ENCODE results near the gene CCNL1. TPM values are rescaled to one million over a fixed set of nuclear protein-coding genes. Genes with fewer than 3 reads are reported as not detected.
"Not testable (repeated sequence)": the region's sequence is repeated elsewhere in the genome, so short reads cannot be mapped to it uniquely, and the experiment has no call there.

The CCNL1 gene
- total and polyA plus RNA-seq, 9 donors: 68.6 to 95.8 (median 75.2) TPM

GRCh38 chr3:157104928-157105652 is 54.9 kb downstream of the CCNL1 start:
- H3K27me3 ChIP-seq (ENCODE audit: control insufficient read depth, insufficient read depth, low read length): no peaks in the 10 kb centered on the region
- H3K27ac ChIP-seq (ENCODE audit: low read length): no peak overlapping the region
- DNase-seq: peak; percentile 47
- H3K4me3 ChIP-seq (ENCODE audit: low read length): no peak overlapping the region
- H3K36me3 ChIP-seq (ENCODE audit: control insufficient read depth, insufficient read depth, low read length): no peaks in the 10 kb centered on the region
- 0% methylated on average over 4 of the region's 7 CpGs for WGBS (ENCODE audit: insufficient coverage)
- no peaks in the 10 kb centered on the region for H3K9me3 ChIP-seq (replicated peaks; ENCODE audit: control insufficient read depth, low read depth, low read length)
- H3K4me1 ChIP-seq (ENCODE audit: control insufficient read depth, insufficient read depth, low read length): peaks cover 19% of the 10 kb centered on the region

GRCh38 chr3:157104521-157104920 is 55.4 kb downstream of the CCNL1 start:
- H3K9me3 ChIP-seq (replicated peaks; ENCODE audit: control insufficient read depth, low read depth, low read length): no peaks in the 10 kb centered on the region
- 30% methylated on average over 2 of the region's 4 CpGs for WGBS (ENCODE audit: insufficient coverage)
- no peaks in the 10 kb centered on the region for H3K36me3 ChIP-seq (ENCODE audit: control insufficient read depth, insufficient read depth, low read length)
- H3K4me3 ChIP-seq (ENCODE audit: low read length): no peak overlapping the region
- H3K27ac ChIP-seq (ENCODE audit: low read length): no peak overlapping the region
- DNase-seq: no peak
- peaks cover 24% of the 10 kb centered on the region for H3K4me1 ChIP-seq (ENCODE audit: control insufficient read depth, insufficient read depth, low read length)
- H3K27me3 ChIP-seq (ENCODE audit: control insufficient read depth, insufficient read depth, low read length): no peaks in the 10 kb centered on the region

GRCh38 chr3:157103860-157104259 is 56.1 kb downstream of the CCNL1 start:
- Histone ChIP-seq H3K4me3 (ENCODE audit: low read length) (no peak overlapping the region), H3K4me1 (ENCODE audit: control insufficient read depth, insufficient read depth, low read length) (peaks cover 24% of the 10 kb centered on the region), H3K9me3 (replicated peaks; ENCODE audit: control insufficient read depth, low read depth, low read length) (no peaks in the 10 kb centered on the region), H3K27ac (ENCODE audit: low read length) (no peak overlapping the region), H3K36me3 (ENCODE audit: control insufficient read depth, insufficient read depth, low read length) (no peaks in the 10 kb centered on the region), H3K27me3 (ENCODE audit: control insufficient read depth, insufficient read depth, low read length) (no peaks in the 10 kb centered on the region)
- DNase-seq: no peak
- 80% methylated on average over 1 of the region's 2 CpGs for WGBS (ENCODE audit: insufficient coverage)

GRCh38 chr3:157103280-157103679 is 56.7 kb downstream of the CCNL1 start:
- H3K27me3 ChIP-seq (ENCODE audit: control insufficient read depth, insufficient read depth, low read length): no peaks in the 10 kb centered on the region
- H3K9me3 ChIP-seq (replicated peaks; ENCODE audit: control insufficient read depth, low read depth, low read length): no peaks in the 10 kb centered on the region
- H3K4me3 ChIP-seq (ENCODE audit: low read length): no peak overlapping the region
- 84% methylated on average over 2 of the region's 2 CpGs for whole genome bisulfite sequencing (ENCODE audit: insufficient coverage)
- no peak overlapping the region for H3K27ac ChIP-seq (ENCODE audit: low read length)
- H3K36me3 ChIP-seq (ENCODE audit: control insufficient read depth, insufficient read depth, low read length): no peaks in the 10 kb centered on the region
- peaks cover 24% of the 10 kb centered on the region for H3K4me1 ChIP-seq (ENCODE audit: control insufficient read depth, insufficient read depth, low read length)
- no peak for DNase-seq

GRCh38 chr3:157102595-157102994 is 57.4 kb downstream of the CCNL1 start:
- H3K4me3 ChIP-seq (ENCODE audit: low read length); H3K9me3 ChIP-seq (replicated peaks; ENCODE audit: control insufficient read depth, low read depth, low read length); H3K27ac ChIP-seq (ENCODE audit: low read length); DNase-seq; H3K36me3 ChIP-seq (ENCODE audit: control insufficient read depth, insufficient read depth, low read length); H3K27me3 ChIP-seq (ENCODE audit: control insufficient read depth, insufficient read depth, low read length): not testable (repeated sequence)
- WGBS (ENCODE audit: insufficient coverage): no CpG with 5 or more reads among the region's 1 CpG
- peaks cover 24% of the 10 kb centered on the region for H3K4me1 ChIP-seq (ENCODE audit: control insufficient read depth, insufficient read depth, low read length)

GRCh38 chr3:157102098-157102497 is 57.8 kb downstream of the CCNL1 start:
- DNase-seq: no peak
- Histone ChIP-seq H3K27me3 (ENCODE audit: control insufficient read depth, insufficient read depth, low read length) (no peaks in the 10 kb centered on the region), H3K4me1 (ENCODE audit: control insufficient read depth, insufficient read depth, low read length) (peaks cover 24% of the 10 kb centered on the region), H3K36me3 (ENCODE audit: control insufficient read depth, insufficient read depth, low read length) (no peaks in the 10 kb centered on the region), H3K27ac (ENCODE audit: low read length) (no peak overlapping the region), H3K4me3 (ENCODE audit: low read length) (no peak overlapping the region), H3K9me3 (replicated peaks; ENCODE audit: control insufficient read depth, low read depth, low read length) (no peaks in the 10 kb centered on the region)
- WGBS (ENCODE audit: insufficient coverage): no CpG with 5 or more reads among the region's 3 CpGs

- H3K9me3 ChIP-seq (replicated peaks; ENCODE audit: control insufficient read depth, low read depth, low read length): no peaks in the 10 kb centered on the region
- DNase-seq: no peak
- H3K4me1 ChIP-seq (ENCODE audit: control insufficient read depth, insufficient read depth, low read length): peaks cover 24% of the 10 kb centered on the region
- no CpG with 5 or more reads among the region's 2 CpGs for WGBS (ENCODE audit: insufficient coverage)
- no peak overlapping the region for H3K4me3 ChIP-seq (ENCODE audit: low read length)
- H3K27me3 ChIP-seq (ENCODE audit: control insufficient read depth, insufficient read depth, low read length): no peaks in the 10 kb centered on the region
- H3K27ac ChIP-seq (ENCODE audit: low read length): no peak overlapping the region
- H3K36me3 ChIP-seq (ENCODE audit: control insufficient read depth, insufficient read depth, low read length): no peaks in the 10 kb centered on the region
Measured at GRCh38 chr3:157101486-157101885, 58.5 kb downstream of the CCNL1 start.

- Histone ChIP-seq H3K4me3 (ENCODE audit: low read length) (no peak overlapping the region), H3K4me1 (ENCODE audit: control insufficient read depth, insufficient read depth, low read length) (peaks cover 24% of the 10 kb centered on the region), H3K27me3 (ENCODE audit: control insufficient read depth, insufficient read depth, low read length) (no peaks in the 10 kb centered on the region), H3K36me3 (ENCODE audit: control insufficient read depth, insufficient read depth, low read length) (no peaks in the 10 kb centered on the region), H3K27ac (ENCODE audit: low read length) (no peak overlapping the region), H3K9me3 (replicated peaks; ENCODE audit: control insufficient read depth, low read depth, low read length) (no peaks in the 10 kb centered on the region)
- DNase-seq: peak; percentile 72
- 51% methylated on average over 3 of the region's 8 CpGs for WGBS (ENCODE audit: insufficient coverage)
Measured at GRCh38 chr3:157100608-157101396, 59.1 kb downstream of the CCNL1 start.

- Histone ChIP-seq H3K27ac (ENCODE audit: low read length) (no peak overlapping the region), H3K27me3 (ENCODE audit: control insufficient read depth, insufficient read depth, low read length) (no peaks in the 10 kb centered on the region), H3K9me3 (replicated peaks; ENCODE audit: control insufficient read depth, low read depth, low read length) (no peaks in the 10 kb centered on the region), H3K36me3 (ENCODE audit: control insufficient read depth, insufficient read depth, low read length) (no peaks in the 10 kb centered on the region), H3K4me1 (ENCODE audit: control insufficient read depth, insufficient read depth, low read length) (peaks cover 22% of the 10 kb centered on the region), H3K4me3 (ENCODE audit: low read length) (no peak overlapping the region)
- no peak for DNase-seq
- 100% methylated on average over 1 of the region's 4 CpGs for WGBS (ENCODE audit: insufficient coverage)
Measured at GRCh38 chr3:157100096-157100477, 59.9 kb downstream of the CCNL1 start.

- no peak for DNase-seq
- H3K4me1 ChIP-seq (ENCODE audit: control insufficient read depth, insufficient read depth, low read length): peaks cover 21% of the 10 kb centered on the region
- H3K27ac ChIP-seq (ENCODE audit: low read length): no peak overlapping the region
- no peaks in the 10 kb centered on the region for H3K36me3 ChIP-seq (ENCODE audit: control insufficient read depth, insufficient read depth, low read length)
- 80% methylated on average over 8 of the region's 10 CpGs for WGBS (ENCODE audit: insufficient coverage)
- no peaks in the 10 kb centered on the region for H3K9me3 ChIP-seq (replicated peaks; ENCODE audit: control insufficient read depth, low read depth, low read length)
- no peak overlapping the region for H3K4me3 ChIP-seq (ENCODE audit: low read length)
- H3K27me3 ChIP-seq (ENCODE audit: control insufficient read depth, insufficient read depth, low read length): no peaks in the 10 kb centered on the region
Measured at GRCh38 chr3:157099326-157100095, 60.4 kb downstream of the CCNL1 start.

Data from muscle of leg (tissue), 11 donors.